Glomerular endothelial cell (primary cell): Measurements from ENCODE around the gene TRPM2. TPM values are rescaled to one million over a fixed set of nuclear protein-coding genes. Genes with fewer than 3 reads are reported as not detected.

Experiments
- DNase-seq: peaks from one replicate; pipeline ENCODE4 v3.0.0-alpha.2; 2011; ENCODE audit warnings: low read depth, low spot score; ENCODE audit errors: extremely low read depth
- total RNA-seq: library from RNA; depleted of rRNA; stranded (reverse); fragments of >200 nt; gene quantifications from 2 replicates; pipeline ENCODE4 v1.2.3, GENCODE V29; 2015

The TRPM2 gene
- total RNA-seq, 1 donor from 2014 or later, result 3.4 TPM

GRCh38 chr21:44370786-44371410 lies 17.5 kb downstream of the TRPM2 start:
- DNase-seq, result no peak

- no peak for DNase-seq
Observed at GRCh38 chr21:44371596-44371995, 18.2 kb downstream of the TRPM2 start.

GRCh38 chr21:44372616-44373015 lies 19.2 kb downstream of the TRPM2 start:
- no peak for DNase-seq

GRCh38 chr21:44374601-44375280 lies 21.3 kb downstream of the TRPM2 start:
- no peak for DNase-seq

GRCh38 chr21:44375281-44375651 lies 21.8 kb downstream of the TRPM2 start:
- DNase-seq, result no peak

- DNase-seq, result no peak
Observed at GRCh38 chr21:44375761-44376241, 22.4 kb downstream of the TRPM2 start.

GRCh38 chr21:44376606-44377005 lies 23.2 kb downstream of the TRPM2 start:
- DNase-seq, result no peak

- no peak for DNase-seq
Observed at GRCh38 chr21:44377201-44377921, 23.9 kb downstream of the TRPM2 start.

GRCh38 chr21:44377922-44378645 lies 24.7 kb downstream of the TRPM2 start:
- no peak for DNase-seq

- no peak for DNase-seq
Observed at GRCh38 chr21:44378646-44379514, 25.5 kb downstream of the TRPM2 start.

GRCh38 chr21:44379515-44379848 lies 26.1 kb downstream of the TRPM2 start:
- no peak for DNase-seq

GRCh38 chr21:44379991-44380865 lies 26.8 kb downstream of the TRPM2 start:
- no peak for DNase-seq

- DNase-seq, result no peak
Observed at GRCh38 chr21:44380876-44381275, 27.5 kb downstream of the TRPM2 start.

- no peak for DNase-seq
Observed at GRCh38 chr21:44381874-44382273, 28.5 kb downstream of the TRPM2 start.

GRCh38 chr21:44382536-44382935 lies 29.1 kb downstream of the TRPM2 start:
- no peak for DNase-seq

GRCh38 chr21:44383216-44383615 lies 29.8 kb downstream of the TRPM2 start:
- DNase-seq, result no peak

- no peak for DNase-seq
Observed at GRCh38 chr21:44384968-44385367, 31.5 kb downstream of the TRPM2 start.

GRCh38 chr21:44389335-44389734 lies 35.9 kb downstream of the TRPM2 start:
- DNase-seq, result no peak

- DNase-seq, result no peak
Observed at GRCh38 chr21:44390886-44391285, 37.5 kb downstream of the TRPM2 start.
